ENCODE measurements around the gene PIR. TPM values are rescaled to one million over a fixed set of nuclear protein-coding genes. Genes with fewer than 3 reads are reported as not detected.

PIR gene
- total and polyA plus RNA-seq, 4 donors: 8.3 to 29.1 (median 13.4) TPM

- H3K4me3 ChIP-seq: no peak overlapping the region
- no peak overlapping the region for H3K27ac ChIP-seq (ENCODE audit: low read depth in 1 of 2, low read length in 1 of 2)
- TF ChIP-seq, protein P1, sequence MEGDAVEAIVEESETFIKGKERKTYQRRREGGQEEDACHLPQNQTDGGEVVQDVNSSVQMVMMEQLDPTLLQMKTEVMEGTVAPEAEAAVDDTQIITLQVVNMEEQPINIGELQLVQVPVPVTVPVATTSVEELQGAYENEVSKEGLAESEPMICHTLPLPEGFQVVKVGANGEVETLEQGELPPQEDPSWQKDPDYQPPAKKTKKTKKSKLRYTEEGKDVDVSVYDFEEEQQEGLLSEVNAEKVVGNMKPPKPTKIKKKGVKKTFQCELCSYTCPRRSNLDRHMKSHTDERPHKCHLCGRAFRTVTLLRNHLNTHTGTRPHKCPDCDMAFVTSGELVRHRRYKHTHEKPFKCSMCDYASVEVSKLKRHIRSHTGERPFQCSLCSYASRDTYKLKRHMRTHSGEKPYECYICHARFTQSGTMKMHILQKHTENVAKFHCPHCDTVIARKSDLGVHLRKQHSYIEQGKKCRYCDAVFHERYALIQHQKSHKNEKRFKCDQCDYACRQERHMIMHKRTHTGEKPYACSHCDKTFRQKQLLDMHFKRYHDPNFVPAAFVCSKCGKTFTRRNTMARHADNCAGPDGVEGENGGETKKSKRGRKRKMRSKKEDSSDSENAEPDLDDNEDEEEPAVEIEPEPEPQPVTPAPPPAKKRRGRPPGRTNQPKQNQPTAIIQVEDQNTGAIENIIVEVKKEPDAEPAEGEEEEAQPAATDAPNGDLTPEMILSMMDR (IDR thresholded peaks at IDR 0.05; ENCODE audit: control extremely low read depth, extremely low read depth): no peak
- peaks cover 0 to 41% (median 31%) of the 10 kb centered on the region in 3 donors for H3K27me3 ChIP-seq (ENCODE audit: control insufficient read depth in 3 of 3, insufficient read depth in 3 of 3, low read length in 2 of 3)
- peaks cover 0 to 2% (median 0%) of the 10 kb centered on the region in 5 donors for H3K4me1 ChIP-seq (ENCODE audit: control insufficient read depth in 5 of 5, insufficient read depth in 5 of 5, low read length in 5 of 5)
- no peaks in the 10 kb centered on the region for H3K36me3 ChIP-seq (ENCODE audit: control insufficient read depth in 4 of 4, insufficient read depth in 4 of 4, low read length in 4 of 4)
- WGBS, 2 donors: 59 to 85% methylated on average over 8 of the region's 8 CpGs
- peak overlapping the region in 1 of 2 donors; percentile 82 for H3K9ac ChIP-seq (ENCODE audit: insufficient read depth in 1 of 2, low read length in 2 of 2)
- ATAC-seq (ENCODE audit: insufficient read depth, low FRiP score) (no peak), DNase-seq (peak; percentile 31 to 79 (median 69))
- no peaks in the 10 kb centered on the region for H3K9me3 ChIP-seq (ENCODE audit: control insufficient read depth in 4 of 4, insufficient read depth in 3 of 4, low read length in 3 of 4)
Observed at GRCh38 chrX:15382813-15383212, 110.3 kb downstream of the PIR start.

DNA sequence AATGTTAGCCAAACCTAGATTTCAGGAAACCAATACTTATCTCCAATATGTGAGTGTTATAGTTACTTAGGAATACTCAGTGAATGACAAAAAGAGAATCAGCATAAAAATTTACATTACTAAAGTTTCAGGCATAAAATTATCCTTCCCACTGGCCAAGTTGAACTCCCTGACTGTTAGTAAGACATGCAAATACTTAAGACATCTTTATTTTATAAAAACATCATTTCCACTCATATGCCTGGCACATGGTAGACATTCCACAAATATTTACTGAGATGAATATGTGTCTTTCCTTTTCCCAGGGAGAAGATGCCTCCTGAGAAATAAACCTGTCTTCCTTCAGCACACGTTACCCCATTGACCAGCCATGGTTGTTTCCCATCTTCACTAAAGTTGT, 116.2 kb downstream of the PIR start:
- Histone ChIP-seq H3K4me3 (no peak overlapping the region), H3K36me3 (ENCODE audit: control insufficient read depth in 4 of 4, insufficient read depth in 4 of 4, low read length in 4 of 4) (no peaks in the 10 kb centered on the region), H3K27ac (ENCODE audit: low read depth in 1 of 2, low read length in 1 of 2) (no peak overlapping the region), H3K4me1 (ENCODE audit: control insufficient read depth in 5 of 5, insufficient read depth in 5 of 5, low read length in 5 of 5) (no peaks in the 10 kb centered on the region), H3K9me3 (ENCODE audit: control insufficient read depth in 4 of 4, insufficient read depth in 3 of 4, low read length in 3 of 4) (no peaks in the 10 kb centered on the region), H3K9ac (ENCODE audit: insufficient read depth in 1 of 2, low read length in 2 of 2) (no peak overlapping the region), H3K27me3 (ENCODE audit: control insufficient read depth in 3 of 3, insufficient read depth in 3 of 3, low read length in 2 of 3) (peaks cover 0 to 47% (median 21%) of the 10 kb centered on the region in 3 donors)
- no peak for DNase-seq
- no peak for ATAC-seq (ENCODE audit: insufficient read depth, low FRiP score)
- TF ChIP-seq, protein P1 (IDR thresholded peaks at IDR 0.05; ENCODE audit: control extremely low read depth, extremely low read depth): no peak
- WGBS, 2 donors: 75 to 93% methylated on average over 1 of the region's 1 CpG

DNA sequence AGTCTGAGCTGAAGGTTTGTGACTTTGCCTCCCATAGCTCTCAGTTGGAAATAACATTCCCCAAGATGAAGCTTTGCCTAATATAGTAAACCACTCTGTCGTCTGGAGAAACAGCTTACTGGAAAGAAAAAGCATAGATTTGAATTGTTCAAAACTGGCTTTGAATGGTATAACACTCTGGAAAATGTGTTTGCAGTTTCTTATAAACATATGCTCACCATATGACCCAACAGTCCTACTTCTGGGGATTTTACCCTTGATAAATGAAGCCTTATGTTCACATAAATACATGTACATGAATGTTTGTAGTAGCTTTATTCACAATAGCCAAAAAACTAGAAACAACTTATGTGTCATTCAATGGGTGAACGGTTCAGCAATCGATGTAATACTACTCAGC, 119.2 kb downstream of the PIR start:
- DNase-seq: no peak
- peaks cover 0 to 51% (median 20%) of the 10 kb centered on the region in 3 donors for H3K27me3 ChIP-seq (ENCODE audit: control insufficient read depth in 3 of 3, insufficient read depth in 3 of 3, low read length in 2 of 3)
- TF ChIP-seq, protein P1 (IDR thresholded peaks at IDR 0.05; ENCODE audit: control extremely low read depth, extremely low read depth): no peak
- ATAC-seq (ENCODE audit: insufficient read depth, low FRiP score): no peak
- no peak overlapping the region for H3K27ac ChIP-seq (ENCODE audit: low read depth in 1 of 2, low read length in 1 of 2)
- no peak overlapping the region for H3K9ac ChIP-seq (ENCODE audit: insufficient read depth in 1 of 2, low read length in 2 of 2)
- H3K4me1 ChIP-seq (ENCODE audit: control insufficient read depth in 5 of 5, insufficient read depth in 5 of 5, low read length in 5 of 5): no peaks in the 10 kb centered on the region
- no peaks in the 10 kb centered on the region for H3K9me3 ChIP-seq (ENCODE audit: control insufficient read depth in 4 of 4, insufficient read depth in 3 of 4, low read length in 3 of 4)
- H3K36me3 ChIP-seq (ENCODE audit: control insufficient read depth in 4 of 4, insufficient read depth in 4 of 4, low read length in 4 of 4): no peaks in the 10 kb centered on the region
- WGBS, 2 donors: 69 to 89% methylated on average over 3 of the region's 3 CpGs
- H3K4me3 ChIP-seq: no peak overlapping the region

Measured in lung (tissue), 12 donors.